ENCODE results near the gene COMT.

DNA sequence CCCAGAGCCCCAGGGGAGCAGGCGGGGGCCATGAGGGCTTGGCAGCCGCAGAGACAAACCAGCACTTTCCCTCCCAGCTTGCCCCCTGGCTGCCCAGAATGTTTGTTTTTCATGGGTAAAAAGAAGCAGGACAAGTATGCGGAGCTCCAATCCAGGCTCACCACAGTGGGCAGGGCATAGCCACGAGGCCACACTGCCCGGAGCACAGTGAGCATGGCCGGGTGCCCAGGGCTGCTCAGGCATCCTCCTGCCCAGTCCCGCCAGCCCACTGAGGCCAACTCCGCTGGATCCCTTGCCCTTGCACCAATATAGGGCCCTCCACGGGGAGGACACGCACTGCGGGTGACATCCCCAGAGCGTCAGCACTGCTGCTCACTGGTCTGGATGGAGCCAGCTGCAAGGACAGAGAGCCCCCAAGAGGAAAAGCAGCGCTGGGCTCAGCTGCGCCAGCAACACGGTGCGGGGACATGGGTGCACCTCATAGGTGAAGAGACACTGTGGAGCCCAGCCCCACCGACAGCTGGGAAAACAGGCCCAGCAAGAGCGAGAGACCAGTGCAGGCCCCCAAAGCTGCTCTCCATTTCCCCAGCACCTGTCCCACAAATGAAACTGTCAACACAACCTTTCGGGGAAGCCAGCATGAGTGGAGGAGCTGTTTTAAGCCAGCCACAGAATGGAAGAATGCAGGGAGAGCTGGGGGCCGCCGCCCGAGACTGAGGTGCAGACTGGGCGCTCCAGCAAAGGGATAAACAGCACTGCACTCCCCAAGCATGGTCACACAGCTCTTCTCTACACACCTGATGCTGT, 50.3 kb downstream of the COMT start:
- TF ChIP-seq POLR2A (IDR thresholded peaks at IDR 0.05; ENCODE audit: low read depth, low read length) (no peak), TAF1 (IDR thresholded peaks at IDR 0.05; ENCODE audit: borderline replicate concordance, low read depth, low read length) (no peak)

All from GM12892 (cell line).